PC-9 (cell line): ENCODE data around the gene OSBPL2. TPM values are rescaled to one million over a fixed set of nuclear protein-coding genes. Genes with fewer than 3 reads are reported as not detected.

Source experiments
- BruUV-seq: library from RNA; stranded (reverse); fragments of 400-500 nt; replicated peaks from 2 replicates; lab custom pipeline; 2021; lab: Mats Ljungman, UMichigan
- CTCF ChIA-PET: fragments of 300-600 bp; sonication (Branson Sonifier 250); formaldehyde crosslinking; loops from one replicate; lab custom pipeline; 2022; ENCODE audit warnings: antibody characterized with exemption; lab: Charles Lee
- POLR2A ChIA-PET: fragments of 300-600 bp; sonication (Branson Sonifier 250); formaldehyde crosslinking; loops from one replicate; lab custom pipeline; 2022; ENCODE audit warnings: antibody characterized with exemption; ENCODE audit not compliant: unreplicated experiment; lab: Charles Lee
- DNase-seq, 2 experiments: peaks; one replicate each; pipeline versions ENCODE4 v3.0.0 to v3.0.0-alpha.2; 2015 to 2022; ENCODE audit warnings: mixed read lengths in 1 of 2
- H2AFZ ChIP-seq: fragments of 200-600 bp; sonication (generic); 2 replicates; pipeline ENCODE4 v1.8.1; 2017; ENCODE audit warnings: antibody characterized with exemption
- H3F3A ChIP-seq: fragments of 200-600 bp; sonication (generic); 2 replicates; pipeline ENCODE4 v1.8.1; 2017; ENCODE audit warnings: antibody characterized with exemption, mild to moderate bottlenecking, low read depth; ENCODE audit not compliant: insufficient read depth
- H3K27ac ChIP-seq: fragments of 200-600 bp; sonication (generic); 2 replicates; pipeline ENCODE4 v1.6.1; 2016; ENCODE audit warnings: mixed run types
- H3K27me3 ChIP-seq: fragments of 200-600 bp; sonication (generic); 2 replicates; pipeline ENCODE4 v1.6.1; 2016; ENCODE audit warnings: low read depth, mixed run types; ENCODE audit not compliant: insufficient read depth
- H3K36me3 ChIP-seq: fragments of 200-600 bp; sonication (generic); 2 replicates; pipeline ENCODE4 v1.6.1; 2016; ENCODE audit warnings: low read depth, mixed run types
- H3K4me1 ChIP-seq: fragments of 200-600 bp; sonication (generic); replicated peaks from 2 replicates; pipeline ENCODE4 v1.6.1; 2016; ENCODE audit warnings: mixed run types; ENCODE audit not compliant: insufficient read depth
- H3K4me2 ChIP-seq: fragments of 200-600 bp; sonication (generic); 2 replicates; pipeline ENCODE4 v1.6.1; 2017; ENCODE audit warnings: mixed run types
- H3K4me3 ChIP-seq: fragments of 200-600 bp; sonication (generic); 2 replicates; pipeline ENCODE4 v1.6.1; 2016; ENCODE audit warnings: mixed run types
- H3K79me2 ChIP-seq: fragments of 200-600 bp; sonication (generic); 2 replicates; pipeline ENCODE4 v1.6.1; 2017; ENCODE audit warnings: low read depth, mixed run types
- H3K9me2 ChIP-seq: fragments of 200-600 bp; sonication (generic); 2 replicates; pipeline ENCODE4 v1.8.1; 2017; ENCODE audit warnings: mild to moderate bottlenecking; ENCODE audit not compliant: insufficient read depth
- H3K9me3 ChIP-seq: fragments of 200-600 bp; sonication (generic); 2 replicates; pipeline ENCODE4 v1.8.1; 2016; ENCODE audit warnings: low read depth; ENCODE audit not compliant: insufficient read depth
- H4K20me1 ChIP-seq: fragments of 200-600 bp; sonication (generic); 2 replicates; pipeline ENCODE4 v1.8.1; 2017; ENCODE audit not compliant: insufficient read depth
- CTCF ChIP-seq: fragments of 200-600 bp; sonication (generic); conservative IDR thresholded peaks from 2 replicates; pipeline ENCODE4 v1.6.1; 2017; ENCODE audit warnings: mixed run types, antibody characterized with exemption, mild to moderate bottlenecking, moderate library complexity
- EZH2 ChIP-seq: fragments of 200-600 bp; sonication (generic); IDR thresholded peaks from 2 replicates; pipeline ENCODE4 v1.8.0; 2017; ENCODE audit warnings: antibody characterized with exemption, low read depth
- intact Hi-C: fragments of 100-400 bp; cut with micrococcal nuclease; formaldehyde crosslinking; loops from one replicate; pipeline ENCODE4 v1.10.0; 2022; ENCODE audit not compliant: unreplicated experiment
- total RNA-seq: library from RNA; stranded (reverse); gene quantifications from 2 replicates; pipeline ENCODE4 v1.2.3, GENCODE V29; 2021

OSBPL2 gene
- total RNA-seq, 1 experiment from 2014 or later, result 84.8 TPM

GRCh38 chr20:62331347-62331746 lies 93.0 kb downstream of the OSBPL2 start:
- ChIA-PET POLR2A (no interaction called here), CTCF (interaction anchor here (0.5 kb wide), 1 partner anchor 17 kb away, joined by 3 read pairs; no protein-coding TSS in a partner anchor)
- no TSS peak for BruUV-seq

DNA sequence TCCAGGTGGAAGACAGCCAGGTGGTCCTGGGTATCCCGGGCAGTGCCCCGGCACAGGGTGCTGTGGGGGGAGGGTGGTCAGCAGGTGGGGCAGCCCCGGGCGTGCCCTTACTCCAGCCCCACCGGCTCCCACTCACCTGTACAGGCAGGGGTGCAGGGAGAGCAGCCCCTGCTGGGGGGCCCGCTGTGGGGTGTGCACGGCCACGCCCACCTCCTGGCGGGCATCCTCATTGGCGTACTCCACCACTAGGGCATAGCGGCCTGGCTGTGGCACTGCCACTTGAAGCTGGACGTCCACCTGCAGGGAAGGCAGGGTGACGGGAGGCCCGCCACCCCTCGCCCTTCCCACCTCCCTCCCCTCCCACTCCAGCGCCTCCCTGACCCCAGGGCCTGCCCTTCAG lies 94.1 kb downstream of the OSBPL2 start:
- Histone ChIP-seq H3K79me2 (peaks cover 17% of the 10 kb centered on the region; the same call in 1 of the 2 replicates), H3K27me3 (no peaks in the 10 kb centered on the region), H4K20me1 (peaks cover 72% of the 10 kb centered on the region), H3K4me3 (no peak overlapping the region), H2AFZ (no peak overlapping the region), H3K36me3 (peaks cover 28% of the 10 kb centered on the region), H3K9me3 (no peaks in the 10 kb centered on the region), H3K9me2 (no peaks in the 10 kb centered on the region), H3K4me1 (no peaks in the 10 kb centered on the region), H3K27ac (no peak overlapping the region), H3F3A (peaks cover 39% of the 10 kb centered on the region), H3K4me2 (no peak overlapping the region)
- no peak for DNase-seq
- ChIA-PET POLR2A (no interaction called here), CTCF (no interaction called here)
- intact Hi-C loops, result no loop called here
- BruUV-seq, result no TSS peak
- TF ChIP-seq CTCF (no peak), EZH2 (no peak)

More at GRCh38 chr20:62331347-62331746, 93.0 kb downstream of the OSBPL2 start:
- H3K9me3 ChIP-seq, result no peaks in the 10 kb centered on the region
- peaks cover 72% of the 10 kb centered on the region for H4K20me1 ChIP-seq
- H3K4me3 ChIP-seq, result no peak overlapping the region
- intact Hi-C loops, result no loop called here
- H3K27ac ChIP-seq, result no peak overlapping the region
- H3F3A ChIP-seq, result peaks cover 48% of the 10 kb centered on the region
- H3K9me2 ChIP-seq, result no peaks in the 10 kb centered on the region
- H3K36me3 ChIP-seq, result peaks cover 18% of the 10 kb centered on the region
- TF ChIP-seq CTCF (no peak), EZH2 (no peak)
- H3K79me2 ChIP-seq, result 0 out of 2 replicates have a peak, but pooled peaks cover 12% of the 10 kb centered on the region
- no peak overlapping the region for H2AFZ ChIP-seq
- H3K4me1 ChIP-seq, result no peaks in the 10 kb centered on the region
- no peaks in the 10 kb centered on the region for H3K27me3 ChIP-seq
- H3K4me2 ChIP-seq, result no peak overlapping the region
- DNase-seq, result no peak

DNA sequence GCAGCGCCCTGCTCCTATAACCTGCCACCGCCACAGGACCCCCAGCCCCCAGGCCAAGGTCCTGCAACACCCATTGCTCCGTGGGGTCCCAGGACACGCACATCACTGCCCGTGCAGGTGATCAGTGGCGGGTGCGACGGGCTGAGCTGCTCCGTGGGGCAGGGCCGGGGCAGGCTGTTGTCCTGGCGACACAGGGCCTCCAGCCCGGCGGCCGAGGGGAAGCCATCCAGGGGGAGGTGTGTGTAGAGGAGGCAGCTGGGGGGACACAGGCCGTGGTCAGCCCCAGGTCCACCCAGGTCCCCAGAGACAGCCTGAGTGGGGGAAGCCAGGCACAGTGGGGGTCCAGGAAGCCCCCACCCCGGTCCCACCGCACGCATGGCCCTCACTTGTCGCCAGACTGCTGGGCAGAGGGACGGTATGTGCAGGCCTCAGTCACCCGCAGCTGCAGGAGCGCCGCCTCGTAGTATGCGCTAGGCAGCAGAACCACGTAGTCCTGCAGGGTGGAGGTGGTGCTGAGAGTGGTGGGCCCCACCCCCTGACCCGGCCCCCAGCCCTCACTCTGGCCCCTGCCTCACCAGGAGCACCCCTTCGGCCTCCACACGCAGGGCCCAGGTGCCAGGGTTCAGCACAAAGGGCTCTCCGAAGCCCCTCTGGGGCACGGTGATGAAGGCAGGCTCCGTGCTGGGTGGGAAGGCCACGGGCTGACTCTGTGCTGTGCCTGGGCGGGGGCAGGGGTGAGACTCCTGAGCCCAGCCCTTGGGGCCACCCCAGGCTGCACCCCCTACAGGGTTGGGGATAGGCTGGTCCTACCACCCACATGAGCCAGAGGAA lies 94.9 kb downstream of the OSBPL2 start:
- Histone ChIP-seq H3K36me3 (peaks cover 30% of the 10 kb centered on the region), H3K9me2 (no peaks in the 10 kb centered on the region), H3K4me3 (no peak overlapping the region), H2AFZ (no peak overlapping the region), H4K20me1 (peaks cover 72% of the 10 kb centered on the region), H3K4me2 (no peak overlapping the region), H3K4me1 (no peaks in the 10 kb centered on the region), H3K9me3 (no peaks in the 10 kb centered on the region), H3F3A (peaks cover 35% of the 10 kb centered on the region), H3K79me2 (peaks cover 25% of the 10 kb centered on the region; the same call in 1 of the 2 replicates), H3K27me3 (no peaks in the 10 kb centered on the region), H3K27ac (no peak overlapping the region)
- CTCF ChIA-PET, result no interaction called here
- intact Hi-C loops, result no loop called here
- no peak for DNase-seq
- TF ChIP-seq EZH2, result no peak
- no peak for TF ChIP-seq CTCF
- no TSS peak for BruUV-seq
- POLR2A ChIA-PET, result no interaction called here
